H1 (cell line): ENCODE data around the gene HMGCLL1. TPM values are rescaled to one million over a fixed set of nuclear protein-coding genes. Genes with fewer than 3 reads are reported as not detected.

Experiments
- CTCF ChIA-PET: fragments of 300-600 bp; sonication (Branson Sonifier 250); formaldehyde crosslinking; loops from one replicate; lab custom pipeline; 2021; ENCODE audit not compliant: partially characterized antibody; lab: Charles Lee
- POLR2A ChIA-PET: fragments of 300-600 bp; sonication (Branson Sonifier 250); formaldehyde crosslinking; loops from one replicate; lab custom pipeline; 2021; ENCODE audit warnings: inconsistent platforms; ENCODE audit not compliant: partially characterized antibody; lab: Charles Lee
- DNase-seq, 2 experiments: peaks; one replicate each; pipeline versions ENCODE4 v3.0.0 to v3.0.0-alpha.2; 2010 to 2022; ENCODE audit warnings: low spot score in 2 of 2, low read depth in 1 of 2, mixed read lengths in 1 of 2
- FAIRE-seq: peaks from 2 replicates; lab custom pipeline; 2011; peaks lifted over from hg19 to GRCh38; lab: Jason Lieb, UNC
- H2AFZ ChIP-seq: 2 replicates; pipeline ENCODE4 v1.8.1; 2012; ENCODE audit warnings: low read length, inconsistent platforms
- H2AK5ac ChIP-seq: 2 replicates; pipeline ENCODE4 v1.6.1; 2013; ENCODE audit warnings: low read depth, low read length
- H2BK120ac ChIP-seq: replicated peaks from 2 replicates; pipeline ENCODE3; 2013; ENCODE audit warnings: low read depth, low read length, inconsistent platforms
- H2BK12ac ChIP-seq: 2 replicates; pipeline ENCODE4 v1.6.1; 2013; ENCODE audit warnings: low read depth, low read length
- H2BK15ac ChIP-seq: 2 replicates; pipeline ENCODE4 v1.6.1; 2013; ENCODE audit warnings: low read length
- H2BK20ac ChIP-seq: 2 replicates; pipeline ENCODE4 v1.6.1; 2013; ENCODE audit warnings: low read length
- H2BK5ac ChIP-seq: 2 replicates; pipeline ENCODE4 v1.6.1; 2013; ENCODE audit warnings: low read depth, low read length
- H3K14ac ChIP-seq: 2 replicates; pipeline ENCODE4 v1.6.1; 2013; ENCODE audit warnings: inconsistent platforms; ENCODE audit not compliant: insufficient read length
- H3K18ac ChIP-seq: 2 replicates; pipeline ENCODE4 v1.6.1; 2013; ENCODE audit warnings: low read length; ENCODE audit errors: extremely low read depth
- H3K23ac ChIP-seq: 2 replicates; pipeline ENCODE4 v1.6.1; 2013; ENCODE audit warnings: inconsistent platforms; ENCODE audit not compliant: insufficient read length
- H3K23me2 ChIP-seq: 2 replicates; pipeline ENCODE4 v1.6.1; 2013; ENCODE audit warnings: low read depth, low read length
- H3K27ac ChIP-seq: 2 replicates; pipeline ENCODE4 v1.6.1; 2011; ENCODE audit warnings: low read depth, low read length, inconsistent platforms
- H3K27me3 ChIP-seq, 4 experiments: replicated peaks in 1 of 4; 1 replicate in 1 of 4; 2 replicates in 3 of 4; pipeline versions ENCODE4 v1.6.1 to v1.8.1; 2011 to 2013; ENCODE audit warnings: low read length in 3 of 4, mild to moderate bottlenecking in 3 of 4, inconsistent platforms in 2 of 4, mixed read lengths in 2 of 4, moderate library complexity in 1 of 4; ENCODE audit not compliant: control insufficient read depth in 3 of 4, insufficient read depth in 3 of 4; ENCODE audit errors: extremely low read depth in 1 of 4
- H3K36me3 ChIP-seq, 4 experiments: 2 replicates each; pipeline versions ENCODE4 v1.6.1 to v1.8.1; 2011 to 2013; ENCODE audit warnings: mild to moderate bottlenecking in 4 of 4, low read length in 3 of 4, moderate library complexity in 2 of 4, control low read depth in 1 of 4, inconsistent platforms in 1 of 4; ENCODE audit not compliant: insufficient read depth in 4 of 4, control insufficient read depth in 2 of 4
- H3K4ac ChIP-seq: replicated peaks from 2 replicates; pipeline ENCODE3; 2013; ENCODE audit warnings: low read length, low read depth, mixed read lengths, inconsistent platforms; ENCODE audit not compliant: insufficient read length
- H3K4me1 ChIP-seq, 4 experiments: replicated peaks in 1 of 4; 1 replicate in 1 of 4; 2 replicates in 3 of 4; pipeline versions ENCODE4 v1.6.1 to v1.8.1; 2011 to 2013; ENCODE audit warnings: low read length in 3 of 4, inconsistent platforms in 2 of 4, mixed read lengths in 1 of 4; ENCODE audit not compliant: insufficient read depth in 4 of 4, control insufficient read depth in 3 of 4
- H3K4me2 ChIP-seq, 2 experiments: 2 replicates each; pipeline versions ENCODE4 v1.6.1 to v1.8.1; 2011 to 2013; ENCODE audit warnings: low read depth in 2 of 2, low read length in 2 of 2, control low read depth in 1 of 2, inconsistent platforms in 1 of 2, mild to moderate bottlenecking in 1 of 2; ENCODE audit not compliant: insufficient read depth in 1 of 2
- H3K4me3 ChIP-seq, 4 experiments: fragments of 200-600, 300-600 bp in 1 of 4; sonication (generic), shearing (Covaris generic), sonication (Bioruptor Twin) in 1 of 4; 2 replicates each; pipeline versions ENCODE4 v1.5.1 to v1.8.1; 2011 to 2016; ENCODE audit warnings: low read length in 4 of 4, low read depth in 3 of 4, control low read depth in 2 of 4, inconsistent platforms in 2 of 4, mild to moderate bottlenecking in 2 of 4, mixed read lengths in 1 of 4, moderate library complexity in 1 of 4; ENCODE audit not compliant: insufficient read depth in 2 of 4; ENCODE audit errors: extremely low read depth in 1 of 4
- H3K56ac ChIP-seq: replicated peaks from 2 replicates; pipeline ENCODE3; 2013; ENCODE audit warnings: low read depth, mild to moderate bottlenecking, mixed read lengths, low read length, inconsistent platforms; ENCODE audit not compliant: insufficient read length
- H3K79me1 ChIP-seq: 2 replicates; pipeline ENCODE4 v1.6.1; 2013; ENCODE audit warnings: low read depth, low read length, control low read depth
- H3K79me2 ChIP-seq, 2 experiments: 2 replicates each; pipeline versions ENCODE4 v1.6.1 to v1.8.1; 2012 to 2013; ENCODE audit warnings: low read length in 2 of 2, mild to moderate bottlenecking in 2 of 2, inconsistent platforms in 1 of 2; ENCODE audit not compliant: insufficient read depth in 2 of 2, control insufficient read depth in 1 of 2
- H3K9ac ChIP-seq, 4 experiments: replicated peaks in 1 of 4; 1 replicate in 1 of 4; 2 replicates in 3 of 4; pipeline versions ENCODE4 v1.6.1 to v1.8.1; 2011 to 2013; ENCODE audit warnings: low read depth in 3 of 4, low read length in 3 of 4, control low read depth in 2 of 4, mild to moderate bottlenecking in 2 of 4, moderate library complexity in 2 of 4, inconsistent platforms in 1 of 4; ENCODE audit errors: extremely low read depth in 1 of 4
- H3K9me3 ChIP-seq, 2 experiments: 2 replicates each; pipeline versions ENCODE4 v1.6.1 to v1.8.1; 2012 to 2013; ENCODE audit warnings: mild to moderate bottlenecking in 2 of 2, moderate library complexity in 2 of 2, control low read depth in 1 of 2, inconsistent platforms in 1 of 2, low read depth in 1 of 2, low read length in 1 of 2, mixed read lengths in 1 of 2; ENCODE audit not compliant: insufficient read depth in 2 of 2
- H4K20me1 ChIP-seq, 2 experiments: replicated peaks in 1 of 2; 2 replicates each; pipeline versions ENCODE3 to v1.8.1; 2011 to 2013; ENCODE audit warnings: inconsistent platforms in 2 of 2, low read length in 2 of 2, mild to moderate bottlenecking in 1 of 2; ENCODE audit not compliant: insufficient read depth in 2 of 2, control insufficient read depth in 1 of 2
- H4K5ac ChIP-seq: 2 replicates; pipeline ENCODE4 v1.6.1; 2013; ENCODE audit warnings: low read length, low read depth, mixed read lengths, inconsistent platforms; ENCODE audit not compliant: insufficient read length
- H4K8ac ChIP-seq: 2 replicates; pipeline ENCODE4 v1.8.0; 2013; ENCODE audit warnings: mild to moderate bottlenecking, moderate library complexity, low read length, inconsistent platforms; ENCODE audit not compliant: insufficient read depth; ENCODE audit errors: extremely low read depth
- H4K91ac ChIP-seq: replicated peaks from 2 replicates; pipeline ENCODE3; 2013; ENCODE audit warnings: low read length, mixed read lengths, inconsistent platforms; ENCODE audit not compliant: insufficient read length
- CTBP2 ChIP-seq: IDR thresholded peaks from 2 replicates; pipeline ENCODE4 v1.7.0; 2011; ENCODE audit warnings: borderline replicate concordance, mild to moderate bottlenecking, moderate library complexity, mixed read lengths, low read length; ENCODE audit not compliant: insufficient read depth, insufficient read length
- EP300 ChIP-seq, 2 experiments: IDR thresholded peaks; 1 replicate in 1 of 2; 2 replicates in 1 of 2; pipeline ENCODE4 v1.6.1; 2011 to 2012; ENCODE audit warnings: low read depth in 2 of 2, low read length in 2 of 2, mild to moderate bottlenecking in 2 of 2, borderline replicate concordance in 1 of 2, inconsistent platforms in 1 of 2, moderate library complexity in 1 of 2
- JUND ChIP-seq: IDR thresholded peaks from 2 replicates; pipeline ENCODE4 v1.6.1; 2011; ENCODE audit warnings: mild to moderate bottlenecking, improper control_type of control experiment, low read length
- KDM5A ChIP-seq: fragments of 200-600 bp; IDR thresholded peaks from 2 replicates; pipeline ENCODE4 v1.7.1; 2012; ENCODE audit warnings: mild to moderate bottlenecking, low read length, inconsistent platforms, mixed read lengths
- MAX ChIP-seq: IDR thresholded peaks from 2 replicates; pipeline ENCODE4 v1.6.1; 2012; ENCODE audit warnings: inconsistent platforms
- RFX5 ChIP-seq: IDR thresholded peaks from 2 replicates; pipeline ENCODE4 v1.6.1; 2011; ENCODE audit warnings: low read depth, low read length, improper control_type of control experiment, borderline replicate concordance
- SIX5 ChIP-seq: IDR thresholded peaks from 2 replicates; pipeline ENCODE4 v1.6.1; 2011; ENCODE audit warnings: mild to moderate bottlenecking, low read depth, low read length
- SP4 ChIP-seq: IDR thresholded peaks from 2 replicates; pipeline ENCODE4 v1.6.1; 2012; ENCODE audit warnings: low read length, inconsistent platforms
- SRF ChIP-seq: IDR thresholded peaks from 2 replicates; pipeline ENCODE4 v1.6.1; 2011; ENCODE audit warnings: mild to moderate bottlenecking, low read depth, low read length, moderate library complexity
- SUZ12 ChIP-seq: fragments of 200-600 bp; sonication (generic); IDR thresholded peaks from 2 replicates; pipeline ENCODE4 v1.6.1; 2012; ENCODE audit warnings: mild to moderate bottlenecking, inconsistent platforms, low read length, moderate library complexity, mixed read lengths
- TCF12 ChIP-seq: IDR thresholded peaks from 2 replicates; pipeline ENCODE4 v1.6.1; 2011; ENCODE audit warnings: low read depth, mild to moderate bottlenecking, low read length
- USF2 ChIP-seq: IDR thresholded peaks from 2 replicates; pipeline ENCODE4 v1.6.1; 2011; ENCODE audit warnings: low read length, improper control_type of control experiment
- ZNF274 ChIP-seq: IDR thresholded peaks from 2 replicates; pipeline ENCODE4 v1.7.0; 2012; ENCODE audit warnings: low read length, borderline replicate concordance; ENCODE audit errors: extremely low read depth
- WGBS, 2 experiments: shearing (Covaris generic) in 1 of 2; methylation state at CpG; one replicate each; pipeline versions ENCODE4 v1.1.6 to v1.1.7; 2013 to 2015; ENCODE audit warnings: low lambda C conversion rate in 2 of 2, mixed read lengths in 2 of 2, inconsistent platforms in 1 of 2, low coverage in 1 of 2, missing lambda C conversion rate in 1 of 2; ENCODE audit not compliant: insufficient replicate concordance in 2 of 2, insufficient coverage in 1 of 2, insufficient read length in 1 of 2; ENCODE audit errors: extremely low coverage in 1 of 2, missing lambda C conversion rate in 1 of 2; 5-methylcytosine and 5-hydroxymethylcytosine counted together
- polyA plus RNA-seq, 7 experiments: library from polyadenylated mRNA; depleted of rRNA in 3 of 7; stranded (reverse) in 5 of 7; unstranded in 2 of 7; fragments of >200 nt in 5 of 7; fragments of 200-250 nt in 2 of 7; gene quantifications; 1 replicate in 5 of 7; 2 replicates in 1 of 7; 4 replicates in 1 of 7; pipeline versions ENCODE4 v1.2.1 to v1.2.3, GENCODE V29; 2011 to 2013; ENCODE audit warnings: missing spikeins in 2 of 7, mixed read lengths in 2 of 7
- total RNA-seq: library from RNA; stranded (reverse); fragmentation: NEBNext Ultra II Directional; extraction: Animal tissue kit (Norgen Biotek cat#: 25700); gene quantifications from 2 replicates; pipeline ENCODE4 v1.2.1, GENCODE V29; 2021

Gene HMGCLL1
- total and polyA plus RNA-seq, 2 of the 8 experiments (the other 6 are each of a cell fraction or from before 2014, with no cell fraction given), result 0.06 to 0.41 TPM

- H3K79me2 ChIP-seq, result no peaks in the 10 kb centered on the region
- DNase-seq (no peak), FAIRE-seq (no peak)
- no peak overlapping the region for H2BK5ac ChIP-seq
- no peak overlapping the region for H4K8ac ChIP-seq
- H3K9me3 ChIP-seq, result no peaks in the 10 kb centered on the region
- no peak overlapping the region for H2AK5ac ChIP-seq
- no peaks in the 10 kb centered on the region for H3K36me3 ChIP-seq
- WGBS, 2 experiments, result 91% methylated on average over 3 of the region's 3 CpGs; no CpG with 5 or more reads in 1 of the 2 experiments
- H4K20me1 ChIP-seq, result no peaks in the 10 kb centered on the region
- H3K4me3 ChIP-seq, result no peak overlapping the region
- no peak overlapping the region for H2AFZ ChIP-seq
- H3K4ac ChIP-seq, result no peak overlapping the region
- no peaks in the 10 kb centered on the region for H3K23me2 ChIP-seq
- H3K9ac ChIP-seq, result no peak overlapping the region
- CTCF ChIA-PET, result no interaction called here
- H3K23ac ChIP-seq, result no peak overlapping the region
- POLR2A ChIA-PET, result no interaction called here
- H3K14ac ChIP-seq, result no peak overlapping the region
- no peak overlapping the region for H3K4me2 ChIP-seq
- no peak overlapping the region for H3K56ac ChIP-seq
- no peak overlapping the region for H3K18ac ChIP-seq
- H4K5ac ChIP-seq, result no peak overlapping the region
- H2BK15ac ChIP-seq, result no peak overlapping the region
- H2BK20ac ChIP-seq, result no peak overlapping the region
- no peaks in the 10 kb centered on the region for H3K4me1 ChIP-seq
- no peaks in the 10 kb centered on the region for H3K27me3 ChIP-seq
- H3K27ac ChIP-seq, result no peak overlapping the region
- no peak overlapping the region for H2BK12ac ChIP-seq
- no peak overlapping the region for H2BK120ac ChIP-seq
- no peak overlapping the region for H4K91ac ChIP-seq
- no peaks in the 10 kb centered on the region for H3K79me1 ChIP-seq
- no peak for TF ChIP-seq SP4
- no peak for TF ChIP-seq SRF
- no peak for TF ChIP-seq EP300 (IDR thresholded peaks at IDR 0.05; ENCODE audit: borderline replicate concordance in 1 of 2, low read depth in 2 of 2, low read length in 2 of 2)
- no peak for TF ChIP-seq USF2
- no peak for TF ChIP-seq JUND
- no peak for TF ChIP-seq MAX
- TF ChIP-seq RFX5, result no peak
- no peak for TF ChIP-seq ZNF274
- no peak for TF ChIP-seq CTBP2
- no peak for TF ChIP-seq KDM5A
- TF ChIP-seq SUZ12, result no peak
- no peak for TF ChIP-seq TCF12
- no peak for TF ChIP-seq SIX5
Observed at GRCh38 chr6:55397986-55398385, 181.0 kb downstream of the HMGCLL1 start.
